AG09319 (cell line): Measurements from ENCODE around the gene STX5.
"Not testable (repeated sequence)": the region's sequence is repeated elsewhere in the genome, so short reads cannot be mapped to it uniquely, and the experiment has no call there.

Experiments
- DNase-seq: peaks from one replicate; pipeline ENCODE4 v3.0.0-alpha.2; 2010; ENCODE audit warnings: low read depth; ENCODE audit errors: extremely low read depth
- TF ChIP-seq, protein P1 (sequence below): IDR thresholded peaks from 2 replicates; pipeline ENCODE4 v1.5.1; 2011; ENCODE audit warnings: low read depth, mild to moderate bottlenecking, inconsistent platforms, low read length, moderate library complexity

The STX5 gene

GRCh38 chr11:62770778-62771143 is 61.1 kb downstream of the STX5 start:
- DNase-seq = no peak
- TF ChIP-seq, protein P1, sequence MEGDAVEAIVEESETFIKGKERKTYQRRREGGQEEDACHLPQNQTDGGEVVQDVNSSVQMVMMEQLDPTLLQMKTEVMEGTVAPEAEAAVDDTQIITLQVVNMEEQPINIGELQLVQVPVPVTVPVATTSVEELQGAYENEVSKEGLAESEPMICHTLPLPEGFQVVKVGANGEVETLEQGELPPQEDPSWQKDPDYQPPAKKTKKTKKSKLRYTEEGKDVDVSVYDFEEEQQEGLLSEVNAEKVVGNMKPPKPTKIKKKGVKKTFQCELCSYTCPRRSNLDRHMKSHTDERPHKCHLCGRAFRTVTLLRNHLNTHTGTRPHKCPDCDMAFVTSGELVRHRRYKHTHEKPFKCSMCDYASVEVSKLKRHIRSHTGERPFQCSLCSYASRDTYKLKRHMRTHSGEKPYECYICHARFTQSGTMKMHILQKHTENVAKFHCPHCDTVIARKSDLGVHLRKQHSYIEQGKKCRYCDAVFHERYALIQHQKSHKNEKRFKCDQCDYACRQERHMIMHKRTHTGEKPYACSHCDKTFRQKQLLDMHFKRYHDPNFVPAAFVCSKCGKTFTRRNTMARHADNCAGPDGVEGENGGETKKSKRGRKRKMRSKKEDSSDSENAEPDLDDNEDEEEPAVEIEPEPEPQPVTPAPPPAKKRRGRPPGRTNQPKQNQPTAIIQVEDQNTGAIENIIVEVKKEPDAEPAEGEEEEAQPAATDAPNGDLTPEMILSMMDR = no peak

- not testable (repeated sequence) for DNase-seq
Observed at GRCh38 chr11:62760867-62761227, 71.0 kb downstream of the STX5 start.

- no peak for DNase-seq
- TF ChIP-seq, protein P1 = no peak
Observed at GRCh38 chr11:62757846-62758788, 73.7 kb downstream of the STX5 start.
